ENCODE results near the gene ALLC.

The ALLC gene

DNA sequence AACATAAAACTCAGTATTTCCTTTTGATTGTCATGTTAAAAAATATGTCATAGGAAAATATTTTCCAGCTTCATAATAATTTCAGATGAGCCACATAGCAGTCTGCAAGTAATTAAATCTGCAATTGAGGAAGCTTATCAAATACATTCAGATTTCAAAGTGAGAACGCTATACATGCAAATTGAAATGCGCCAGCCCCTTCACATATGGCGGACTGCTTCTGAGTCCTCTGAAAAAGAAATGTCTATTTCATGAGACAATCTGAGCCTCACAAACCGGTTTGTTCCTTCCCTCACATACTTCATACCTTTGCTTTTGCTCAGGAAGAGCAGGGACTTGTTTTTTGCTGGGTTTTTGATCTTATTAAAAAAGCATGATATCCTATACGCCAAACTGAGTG is 43.1 kb downstream of the ALLC start:
- no peaks in the 10 kb centered on the region for H3K36me3 ChIP-seq (ENCODE audit: control insufficient read depth, insufficient read depth, low read length)
- H3K27ac ChIP-seq (ENCODE audit: insufficient read depth, low read depth, low read length, poor library complexity, severe bottlenecking): no peak overlapping the region
- H3K9me3 ChIP-seq (ENCODE audit: control insufficient read depth, low read length): no peaks in the 10 kb centered on the region
- WGBS, 2 experiments: 90 to 94% methylated on average over 5 of the region's 5 CpGs
- H3K4me3 ChIP-seq (ENCODE audit: insufficient read depth, low read depth, low read length): no peak overlapping the region
- H3K4me1 ChIP-seq (ENCODE audit: control insufficient read depth, insufficient read depth, low read length): peaks cover 7% of the 10 kb centered on the region
- H3K27me3 ChIP-seq (ENCODE audit: control insufficient read depth, insufficient read depth, low read length, poor library complexity, severe bottlenecking): peaks cover 33% of the 10 kb centered on the region

GRCh38 chr2:3703236-3703756 is 45.3 kb downstream of the ALLC start, which contains the start of gene DCDC2C:
TSS of gene DCDC2C (plus strand) at chr2:3703575. CDS start at chr2:3703752, 177 bp downstream.
- Histone ChIP-seq H3K27ac (ENCODE audit: insufficient read depth, low read depth, low read length, poor library complexity, severe bottlenecking) (no peak within 1 kb of the TSS), H3K9me3 (ENCODE audit: control insufficient read depth, low read length) (no peaks in the 10 kb centered on the region), H3K27me3 (ENCODE audit: control insufficient read depth, insufficient read depth, low read length, poor library complexity, severe bottlenecking) (peaks cover 37% of the 10 kb centered on the region), H3K4me1 (ENCODE audit: control insufficient read depth, insufficient read depth, low read length) (peaks cover 7% of the 10 kb centered on the region), H3K4me3 (ENCODE audit: insufficient read depth, low read depth, low read length) (no peak within 1 kb of the TSS), H3K36me3 (ENCODE audit: control insufficient read depth, insufficient read depth, low read length) (no peaks in the 10 kb centered on the region)
- WGBS, 2 experiments: 45 to 52% methylated on average over 60 of the region's 60 CpGs

DNA sequence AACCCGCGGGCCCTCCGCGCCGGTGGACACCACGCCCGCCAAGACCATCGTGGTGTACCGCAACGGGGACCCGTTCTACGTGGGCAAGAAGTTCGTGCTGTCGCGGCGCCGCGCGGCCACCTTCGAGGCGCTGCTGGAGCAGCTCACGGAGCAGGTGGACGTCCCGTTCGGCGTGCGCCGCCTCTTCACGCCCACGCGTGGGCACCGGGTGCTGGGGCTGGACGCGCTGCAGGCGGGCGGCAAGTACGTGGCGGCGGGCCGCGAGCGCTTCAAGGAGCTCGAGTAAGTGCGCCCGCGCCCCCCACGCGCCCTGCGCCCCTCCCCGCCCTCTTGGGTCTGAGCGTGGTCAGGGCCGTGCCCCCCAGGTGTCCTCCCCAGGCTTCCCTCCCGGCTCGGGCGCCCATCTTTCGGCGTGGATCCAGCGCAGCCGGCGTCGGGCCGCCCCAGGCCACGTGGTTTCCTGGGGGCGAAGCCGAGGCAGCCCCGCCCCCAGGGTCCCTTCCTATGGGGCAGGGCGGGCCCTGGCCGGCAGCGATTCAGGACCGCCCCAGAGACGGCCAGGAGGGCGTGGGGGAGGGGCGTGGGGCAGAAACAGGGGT is 45.9 kb downstream of the ALLC start:
- Histone ChIP-seq H3K27me3 (ENCODE audit: control insufficient read depth, insufficient read depth, low read length, poor library complexity, severe bottlenecking) (peaks cover 37% of the 10 kb centered on the region), H3K27ac (ENCODE audit: insufficient read depth, low read depth, low read length, poor library complexity, severe bottlenecking) (no peak overlapping the region), H3K4me3 (ENCODE audit: insufficient read depth, low read depth, low read length) (no peak overlapping the region), H3K36me3 (ENCODE audit: control insufficient read depth, insufficient read depth, low read length) (no peaks in the 10 kb centered on the region), H3K9me3 (ENCODE audit: control insufficient read depth, low read length) (no peaks in the 10 kb centered on the region), H3K4me1 (ENCODE audit: control insufficient read depth, insufficient read depth, low read length) (peaks cover 7% of the 10 kb centered on the region)
- WGBS, 2 experiments: 75 to 78% methylated on average over 72 of the region's 73 CpGs

DNA sequence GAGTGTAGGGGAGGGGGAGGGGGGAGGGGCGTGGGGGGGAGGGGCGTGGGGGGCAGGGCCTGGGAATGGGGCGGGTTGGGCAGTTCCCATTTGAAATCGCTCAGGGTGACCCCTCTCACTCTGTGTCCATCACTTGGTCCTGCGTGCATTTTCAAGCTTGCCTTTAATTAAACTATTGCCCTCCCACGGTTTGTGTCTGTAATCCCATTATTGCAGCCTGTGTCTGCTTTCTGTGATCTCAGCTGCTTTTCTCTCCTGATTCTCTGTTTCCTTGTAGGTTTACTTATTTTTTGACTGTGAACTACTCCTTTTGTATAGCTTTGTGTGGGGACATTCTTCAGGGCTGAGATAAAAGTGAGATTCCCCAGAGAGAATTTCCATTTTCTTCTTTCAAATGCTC is 46.7 kb downstream of the ALLC start:
- H3K27me3 ChIP-seq (ENCODE audit: control insufficient read depth, insufficient read depth, low read length, poor library complexity, severe bottlenecking): peaks cover 37% of the 10 kb centered on the region
- peak overlapping the region; percentile 50 for H3K27ac ChIP-seq (ENCODE audit: insufficient read depth, low read depth, low read length, poor library complexity, severe bottlenecking)
- peaks cover 7% of the 10 kb centered on the region for H3K4me1 ChIP-seq (ENCODE audit: control insufficient read depth, insufficient read depth, low read length)
- H3K36me3 ChIP-seq (ENCODE audit: control insufficient read depth, insufficient read depth, low read length): no peaks in the 10 kb centered on the region
- no peak overlapping the region for H3K4me3 ChIP-seq (ENCODE audit: insufficient read depth, low read depth, low read length)
- 43 to 44% methylated on average over 4 to 5 of the region's 6 CpGs for WGBS, 2 experiments
- H3K9me3 ChIP-seq (ENCODE audit: control insufficient read depth, low read length): no peaks in the 10 kb centered on the region

- Histone ChIP-seq H3K27me3 (ENCODE audit: control insufficient read depth, insufficient read depth, low read length, poor library complexity, severe bottlenecking) (peaks cover 32% of the 10 kb centered on the region), H3K27ac (ENCODE audit: insufficient read depth, low read depth, low read length, poor library complexity, severe bottlenecking) (no peak overlapping the region)
- 60 to 84% methylated on average over 1 to 2 of the region's 2 CpGs for WGBS, 2 experiments
These were observed 47.8 kb downstream of the ALLC start for GRCh38 chr2:3705782-3706181.

DNA sequence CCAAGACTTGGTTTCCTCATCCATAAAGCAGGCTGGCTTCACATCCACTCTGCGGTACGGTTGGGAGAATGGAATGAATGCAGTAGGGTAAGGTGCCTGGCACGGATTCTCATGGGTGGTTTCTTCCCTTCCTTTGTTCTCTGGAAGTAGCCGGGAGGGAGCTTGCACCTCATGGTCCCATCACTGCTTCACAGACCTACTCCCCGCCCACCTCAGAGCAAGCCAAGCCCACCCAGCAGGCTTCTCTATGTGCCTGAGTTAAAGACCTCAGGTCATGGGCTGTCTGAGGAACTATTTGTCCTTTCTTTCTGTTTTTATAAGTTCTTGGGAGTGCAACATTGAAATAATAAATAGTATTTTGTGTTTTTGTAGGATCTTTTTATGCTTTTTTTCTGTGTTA is 48.9 kb downstream of the ALLC start:
- Histone ChIP-seq H3K9me3 (ENCODE audit: control insufficient read depth, low read length) (no peaks in the 10 kb centered on the region), H3K36me3 (ENCODE audit: control insufficient read depth, insufficient read depth, low read length) (no peaks in the 10 kb centered on the region), H3K4me1 (ENCODE audit: control insufficient read depth, insufficient read depth, low read length) (peaks cover 7% of the 10 kb centered on the region), H3K27ac (ENCODE audit: insufficient read depth, low read depth, low read length, poor library complexity, severe bottlenecking) (no peak overlapping the region), H3K4me3 (ENCODE audit: insufficient read depth, low read depth, low read length) (no peak overlapping the region), H3K27me3 (ENCODE audit: control insufficient read depth, insufficient read depth, low read length, poor library complexity, severe bottlenecking) (peaks cover 26% of the 10 kb centered on the region)
- 64 to 69% methylated on average over 5 of the region's 5 CpGs for WGBS, 2 experiments

More at GRCh38 chr2:3705782-3706181, 47.8 kb downstream of the ALLC start:
- Histone ChIP-seq H3K4me1 (ENCODE audit: control insufficient read depth, insufficient read depth, low read length) (peaks cover 7% of the 10 kb centered on the region), H3K9me3 (ENCODE audit: control insufficient read depth, low read length) (no peaks in the 10 kb centered on the region), H3K4me3 (ENCODE audit: insufficient read depth, low read depth, low read length) (no peak overlapping the region), H3K36me3 (ENCODE audit: control insufficient read depth, insufficient read depth, low read length) (no peaks in the 10 kb centered on the region)

- peaks cover 9% of the 10 kb centered on the region for H3K27me3 ChIP-seq (ENCODE audit: control insufficient read depth, insufficient read depth, low read length, poor library complexity, severe bottlenecking)
- WGBS, 2 experiments: 83 to 87% methylated on average over 4 of the region's 4 CpGs
- no peaks in the 10 kb centered on the region for H3K36me3 ChIP-seq (ENCODE audit: control insufficient read depth, insufficient read depth, low read length)
- H3K4me1 ChIP-seq (ENCODE audit: control insufficient read depth, insufficient read depth, low read length): peaks cover 7% of the 10 kb centered on the region
- no peak overlapping the region for H3K4me3 ChIP-seq (ENCODE audit: insufficient read depth, low read depth, low read length)
- H3K9me3 ChIP-seq (ENCODE audit: control insufficient read depth, low read length): no peaks in the 10 kb centered on the region
- H3K27ac ChIP-seq (ENCODE audit: insufficient read depth, low read depth, low read length, poor library complexity, severe bottlenecking): no peak overlapping the region
These were observed 50.6 kb downstream of the ALLC start for GRCh38 chr2:3708576-3708975.

DNA sequence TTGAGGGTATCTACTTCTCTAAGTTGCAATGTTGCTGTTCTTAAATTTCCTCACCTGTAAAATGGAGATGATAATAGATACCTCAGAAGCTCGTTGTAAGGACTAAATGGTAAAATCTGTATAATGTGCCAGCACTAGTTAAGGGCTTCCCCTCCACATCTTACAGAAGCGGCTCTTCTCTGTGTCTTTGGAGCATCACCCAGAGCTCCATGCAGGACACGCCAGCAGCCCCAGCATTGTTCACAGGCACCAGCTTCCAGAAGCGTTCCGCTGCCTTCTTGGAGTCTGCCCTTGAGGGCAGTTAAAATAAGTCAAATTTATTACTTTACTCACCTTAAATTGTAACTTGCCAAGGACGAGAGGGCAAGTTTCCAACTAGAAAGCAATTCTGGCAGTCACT is 51.2 kb downstream of the ALLC start:
- Histone ChIP-seq H3K4me1 (ENCODE audit: control insufficient read depth, insufficient read depth, low read length) (peaks cover 7% of the 10 kb centered on the region), H3K27me3 (ENCODE audit: control insufficient read depth, insufficient read depth, low read length, poor library complexity, severe bottlenecking) (peaks cover 4% of the 10 kb centered on the region), H3K27ac (ENCODE audit: insufficient read depth, low read depth, low read length, poor library complexity, severe bottlenecking) (no peak overlapping the region), H3K36me3 (ENCODE audit: control insufficient read depth, insufficient read depth, low read length) (no peaks in the 10 kb centered on the region), H3K9me3 (ENCODE audit: control insufficient read depth, low read length) (no peaks in the 10 kb centered on the region), H3K4me3 (ENCODE audit: insufficient read depth, low read depth, low read length) (no peak overlapping the region)
- 93 to 97% methylated on average over 6 of the region's 6 CpGs for WGBS, 2 experiments

DNA sequence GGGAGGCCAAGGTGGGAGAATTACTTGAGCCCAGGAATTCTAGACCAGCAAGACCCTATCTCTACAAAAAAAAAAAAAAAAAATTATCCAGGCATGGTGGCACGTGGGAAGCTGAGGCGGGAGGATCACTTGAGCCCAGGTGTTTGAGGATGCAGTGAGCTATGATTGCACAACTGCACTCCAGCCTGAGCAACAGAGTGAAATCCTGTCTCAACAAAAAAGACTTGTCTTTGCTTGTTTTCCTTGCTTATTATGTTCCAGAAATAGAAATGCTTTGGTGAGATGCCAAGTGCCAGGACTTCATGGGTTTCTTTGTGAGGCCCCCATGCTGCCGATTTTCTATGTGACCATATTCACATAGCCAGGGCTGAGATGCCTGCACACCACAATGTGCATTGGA is 54.4 kb downstream of the ALLC start:
- 93 to 96% methylated on average over 3 of the region's 3 CpGs for WGBS, 2 experiments

GRCh38 chr2:3712831-3713503 is 55.0 kb downstream of the ALLC start:
- WGBS, 2 experiments: 90 to 94% methylated on average over 10 of the region's 10 CpGs
- no peak overlapping the region for H3K27ac ChIP-seq (ENCODE audit: insufficient read depth, low read depth, low read length, poor library complexity, severe bottlenecking)

More for the DNA sequence above, 54.4 kb downstream of the ALLC start:
- H3K4me1 ChIP-seq (ENCODE audit: control insufficient read depth, insufficient read depth, low read length): no peaks in the 10 kb centered on the region
- H3K36me3 ChIP-seq (ENCODE audit: control insufficient read depth, insufficient read depth, low read length): no peaks in the 10 kb centered on the region
- no peaks in the 10 kb centered on the region for H3K27me3 ChIP-seq (ENCODE audit: control insufficient read depth, insufficient read depth, low read length, poor library complexity, severe bottlenecking)
- H3K9me3 ChIP-seq (ENCODE audit: control insufficient read depth, low read length): no peaks in the 10 kb centered on the region
- no peak overlapping the region for H3K4me3 ChIP-seq (ENCODE audit: insufficient read depth, low read depth, low read length)
- H3K27ac ChIP-seq (ENCODE audit: insufficient read depth, low read depth, low read length, poor library complexity, severe bottlenecking): no peak overlapping the region

More at GRCh38 chr2:3712831-3713503, 55.0 kb downstream of the ALLC start:
- Histone ChIP-seq H3K36me3 (ENCODE audit: control insufficient read depth, insufficient read depth, low read length) (no peaks in the 10 kb centered on the region), H3K27me3 (ENCODE audit: control insufficient read depth, insufficient read depth, low read length, poor library complexity, severe bottlenecking) (no peaks in the 10 kb centered on the region), H3K9me3 (ENCODE audit: control insufficient read depth, low read length) (no peaks in the 10 kb centered on the region), H3K4me3 (ENCODE audit: insufficient read depth, low read depth, low read length) (no peak overlapping the region), H3K4me1 (ENCODE audit: control insufficient read depth, insufficient read depth, low read length) (no peaks in the 10 kb centered on the region)

Data from ectodermal cell (in vitro differentiated cells).